Measurements from ENCODE around the gene JAKMIP1.

JAKMIP1 gene

DNA sequence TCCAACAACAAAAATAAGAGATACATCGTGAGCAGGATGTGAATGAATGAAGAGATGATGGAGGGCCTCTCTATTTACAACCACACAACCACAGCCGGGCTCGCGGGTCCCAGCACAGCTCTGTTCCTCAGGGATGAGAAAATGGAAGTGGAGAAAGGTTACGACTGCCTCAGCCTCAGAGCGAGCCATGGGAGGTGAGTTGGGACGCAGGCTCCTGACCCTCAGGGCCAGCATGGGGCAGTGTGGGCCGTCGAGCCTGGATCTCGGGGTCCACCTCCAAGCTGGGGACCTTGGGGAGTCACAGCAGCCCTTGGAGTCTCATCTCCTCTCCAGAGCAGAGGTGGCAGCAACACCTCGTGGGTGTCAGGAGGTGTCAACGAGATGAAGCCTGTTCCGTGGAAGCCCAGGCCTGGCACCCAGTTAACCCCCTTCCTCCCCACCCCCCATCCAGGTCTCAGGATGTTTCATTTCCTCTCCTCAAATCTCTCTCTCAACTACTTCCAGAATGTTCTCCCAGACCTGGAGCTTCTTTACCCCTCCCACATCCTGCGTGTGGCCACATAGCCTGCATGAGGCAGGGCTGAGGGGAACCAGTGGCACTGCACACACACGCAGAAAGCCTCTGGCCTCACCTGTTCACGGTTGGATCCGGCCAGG lies 208.1 kb downstream of the JAKMIP1 start:
- DNase-seq (ENCODE audit: low read depth), result no peak

GRCh38 chr4:5991405-5991804 lies 208.9 kb downstream of the JAKMIP1 start:
- DNase-seq (ENCODE audit: low read depth), result no peak

- DNase-seq (ENCODE audit: low read depth), result no peak
These were observed 209.7 kb downstream of the JAKMIP1 start for GRCh38 chr4:5990446-5991160.

DNA sequence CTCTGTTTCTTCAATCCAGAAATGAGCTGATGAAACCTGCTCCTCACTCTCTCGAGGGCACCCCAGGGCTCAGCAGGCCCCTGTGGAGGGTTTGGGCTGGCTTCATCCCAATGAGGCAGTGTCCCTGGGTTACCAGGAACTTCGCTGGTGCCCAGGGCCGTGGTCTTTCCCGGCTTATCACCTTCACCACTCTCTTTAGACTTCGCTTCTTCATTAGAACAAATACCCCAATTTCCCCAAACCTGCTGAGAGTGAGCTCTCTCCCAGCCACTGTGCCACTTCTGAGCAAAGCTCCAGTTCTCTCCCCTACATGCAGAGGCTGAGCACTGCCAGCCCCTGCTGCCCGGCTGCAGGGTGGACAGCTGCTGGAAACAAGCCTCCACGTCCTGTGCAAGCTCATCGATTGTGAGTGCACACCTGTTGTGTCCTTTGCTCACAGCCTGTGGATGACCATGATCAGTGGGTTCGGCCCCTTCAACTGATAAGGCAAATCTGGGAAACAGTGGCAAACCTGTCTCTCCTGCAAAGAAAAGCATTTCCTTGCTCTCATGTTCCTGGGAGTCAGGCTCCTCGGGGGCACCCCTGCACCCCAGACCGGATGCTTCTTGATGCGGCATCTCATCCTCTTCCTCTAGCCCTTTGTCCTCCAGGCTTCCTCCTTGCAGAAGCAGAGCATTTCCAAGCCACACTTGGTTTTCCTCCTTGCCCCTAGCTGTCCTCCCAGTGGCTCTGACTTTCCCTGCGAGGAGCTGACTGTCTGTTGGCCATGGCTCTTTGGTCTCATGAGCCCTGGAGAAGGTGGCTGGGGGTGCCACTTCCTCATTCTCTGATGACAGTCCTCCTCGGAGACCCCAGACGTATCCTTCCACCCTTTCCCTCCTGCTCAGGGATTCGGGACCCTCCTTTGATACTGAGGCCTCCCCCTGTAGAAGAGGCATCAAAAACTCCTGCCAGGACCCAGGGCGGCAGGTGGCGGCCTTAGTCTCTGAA lies 210.8 kb downstream of the JAKMIP1 start:
- no peak for DNase-seq (ENCODE audit: low read depth)

DNA sequence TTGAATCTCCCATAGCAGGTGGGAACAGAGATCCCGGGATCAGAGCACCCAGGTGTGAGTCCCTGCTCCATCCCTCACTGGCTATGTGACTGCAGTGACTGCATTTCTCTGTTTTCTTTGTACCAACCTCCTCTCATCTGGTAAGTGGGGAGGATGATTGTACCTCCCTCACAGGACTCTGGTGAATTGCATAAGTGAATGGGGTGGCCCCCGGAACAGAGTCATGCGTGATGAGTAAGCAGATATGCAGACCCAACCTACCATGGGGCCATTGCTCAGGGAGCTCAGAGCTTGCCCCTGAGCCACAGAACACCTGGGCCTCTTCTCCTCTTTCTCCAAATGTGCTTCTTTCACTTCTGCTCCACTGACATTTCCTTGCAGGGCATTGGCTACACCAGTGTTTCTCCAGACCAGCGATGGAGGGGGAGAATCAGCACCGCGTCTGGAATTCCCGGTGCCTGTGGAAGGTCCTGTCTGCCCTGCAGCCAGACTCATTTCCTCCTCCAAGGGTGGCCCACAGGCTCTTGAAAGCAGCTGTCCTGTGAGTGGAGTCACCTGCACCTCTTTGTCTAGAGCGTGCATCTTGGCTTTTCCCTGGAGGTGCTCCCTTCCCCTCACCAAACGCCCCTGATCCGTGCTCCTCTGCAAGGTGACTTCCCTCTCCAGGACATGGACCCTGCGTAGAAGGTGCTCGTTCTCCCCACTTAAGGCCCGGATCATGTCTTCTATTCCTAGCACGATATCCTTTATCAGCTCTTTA lies 212.1 kb downstream of the JAKMIP1 start:
- DNase-seq (ENCODE audit: low read depth), result no peak

DNA sequence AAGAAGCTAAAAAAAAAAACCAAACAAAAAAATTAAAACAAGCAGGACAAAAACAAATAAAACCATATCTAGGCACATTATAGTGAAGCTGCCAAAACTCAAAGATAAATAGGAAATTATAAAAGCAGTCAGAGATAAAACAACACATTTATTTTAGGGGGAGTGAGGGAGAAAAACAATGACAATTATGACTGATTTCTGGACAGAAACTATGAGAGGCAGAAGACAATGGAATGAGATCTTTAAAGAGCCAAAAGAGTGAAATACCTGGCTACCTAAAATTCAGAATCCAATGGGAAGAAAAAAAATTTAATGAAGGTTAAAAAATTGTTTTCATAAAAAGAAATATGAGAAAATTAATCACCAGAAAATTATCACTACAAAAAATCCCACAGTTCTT lies 215.5 kb downstream of the JAKMIP1 start:
- no peak for DNase-seq (ENCODE audit: low read depth)

DNA sequence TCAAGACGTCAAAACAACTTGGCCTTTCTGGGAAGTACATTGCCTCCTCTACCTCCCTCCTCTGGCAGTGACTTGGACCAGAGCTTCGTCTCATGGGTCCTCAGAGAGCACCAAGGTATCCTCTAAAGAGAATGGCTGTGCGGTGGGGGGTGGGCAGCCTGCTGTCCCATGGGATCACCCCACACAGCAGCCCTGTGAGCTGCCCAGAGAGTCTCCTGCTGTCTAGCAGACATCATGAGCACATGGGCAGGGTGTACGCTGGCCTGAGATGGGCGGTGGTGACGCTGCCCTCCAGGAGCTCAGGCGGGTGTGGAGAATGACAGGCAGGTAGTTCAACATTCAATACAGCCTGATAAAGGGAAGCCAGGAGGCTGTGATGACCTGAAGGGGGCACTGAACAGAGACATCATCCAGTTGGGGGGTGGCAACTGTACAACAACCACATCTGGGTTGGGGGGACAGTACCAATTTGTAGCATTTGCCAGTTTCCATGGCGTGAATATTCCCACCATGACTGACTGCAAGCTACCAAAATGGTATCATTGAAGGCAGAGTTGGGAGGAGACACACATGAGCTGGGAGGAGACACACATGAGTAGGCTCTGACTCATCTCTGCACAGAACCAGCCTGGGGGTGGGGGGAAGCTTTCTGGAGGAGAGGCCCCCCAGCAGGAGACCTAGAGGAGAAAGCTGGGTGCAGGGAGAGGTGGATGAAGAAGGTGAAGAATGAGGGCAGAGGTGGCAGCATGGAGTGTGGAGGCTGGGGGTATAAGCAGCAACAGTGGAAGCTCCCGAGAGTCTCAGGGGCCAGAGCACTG lies 218.0 kb downstream of the JAKMIP1 start:
- DNase-seq (ENCODE audit: low read depth), result no peak

- no peak for DNase-seq (ENCODE audit: low read depth)
These were observed 219.8 kb downstream of the JAKMIP1 start for GRCh38 chr4:5980436-5981155.

GRCh38 chr4:5979981-5980380 lies 220.4 kb downstream of the JAKMIP1 start:
- no peak for DNase-seq (ENCODE audit: low read depth)

DNA sequence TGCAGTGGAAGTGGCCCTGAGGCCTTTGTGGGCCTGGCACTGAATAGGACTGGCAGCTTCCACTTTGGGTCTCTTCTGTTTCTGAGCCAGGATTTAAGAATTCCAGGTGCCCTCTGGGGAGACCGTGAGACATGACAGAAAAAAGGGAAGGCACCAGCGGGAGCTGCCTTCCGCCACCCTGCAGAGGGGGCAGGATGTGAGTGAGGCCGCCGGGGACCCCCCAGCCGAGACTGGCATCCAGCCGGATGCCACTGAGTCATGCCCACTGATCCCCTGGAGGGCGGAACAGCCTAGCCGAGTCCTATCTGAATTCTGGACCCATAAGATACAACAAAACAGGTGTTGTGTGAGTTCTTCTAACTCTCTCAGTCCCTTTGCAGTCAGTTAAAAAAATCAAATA lies 223.4 kb downstream of the JAKMIP1 start:
- no peak for DNase-seq (ENCODE audit: low read depth)

GRCh38 chr4:5976431-5976830 lies 223.9 kb downstream of the JAKMIP1 start:
- no peak for DNase-seq (ENCODE audit: low read depth)

Data from GM04504 (cell line).